GM12874 (cell line): ENCODE data around the gene OR5AU1.

Experiments used
- CTCF ChIP-seq: IDR thresholded peaks from 2 replicates; pipeline ENCODE4 v1.5.1; 2011; ENCODE audit warnings: low read depth, mild to moderate bottlenecking, control low read depth, low read length, moderate library complexity; ENCODE audit not compliant: insufficient read depth

The OR5AU1 gene

GRCh38 chr14:21191809-21192446, 36.1 kb upstream of the OR5AU1 start:
- no peak for TF ChIP-seq CTCF

- TF ChIP-seq CTCF: no peak
Observed at GRCh38 chr14:21191261-21191808, 35.5 kb upstream of the OR5AU1 start.

GRCh38 chr14:21185491-21185890, 29.6 kb upstream of the OR5AU1 start:
- no peak for TF ChIP-seq CTCF

GRCh38 chr14:21184254-21184653, 28.4 kb upstream of the OR5AU1 start:
- TF ChIP-seq CTCF: no peak

GRCh38 chr14:21182166-21182565, 26.3 kb upstream of the OR5AU1 start:
- no peak for TF ChIP-seq CTCF

GRCh38 chr14:21171128-21171527, 15.3 kb upstream of the OR5AU1 start:
- no peak for TF ChIP-seq CTCF

- TF ChIP-seq CTCF: no peak
Observed at GRCh38 chr14:21169573-21169972, 13.7 kb upstream of the OR5AU1 start.
